Astrocyte (in vitro differentiated cells and primary cell): ENCODE data around the gene GABBR2.

ENCODE experiments used
- CTCF ChIP-seq: IDR thresholded peaks from 2 replicates; pipeline ENCODE4 v1.5.1; 2011; ENCODE audit warnings: low read depth, mild to moderate bottlenecking, inconsistent platforms, low read length, moderate library complexity; ENCODE audit not compliant: insufficient read depth
- EZH2 ChIP-seq: IDR thresholded peaks from 2 replicates; pipeline ENCODE4 v1.6.1; 2012; ENCODE audit warnings: mild to moderate bottlenecking, low read length, inconsistent platforms; ENCODE audit not compliant: insufficient read depth

GRCh38 chr9:98599566-98600216 is 109.0 kb downstream of the GABBR2 start:
- TF ChIP-seq CTCF (no peak), EZH2 (no peak)
